GM23338 (cell line): Measurements from ENCODE around the gene UBE2Z. TPM values are rescaled to one million over a fixed set of nuclear protein-coding genes. Genes with fewer than 3 reads are reported as not detected.

Experiments
- ATAC-seq: fragments of 200-7000 bp; cut with Tn5 transposase; 3 replicates; pipeline ENCODE4 v1.9.1; 2020
- DNase-seq: peaks from one replicate; pipeline ENCODE4 v3.0.0-alpha.2; 2015; ENCODE audit warnings: low spot score
- H2AFZ ChIP-seq: fragments of 200-600 bp; sonication (generic); 2 replicates; pipeline ENCODE4 v1.8.0; 2016; ENCODE audit warnings: antibody characterized with exemption, mild to moderate bottlenecking, moderate library complexity
- H3F3A ChIP-seq: fragments of 200-600 bp; sonication (generic); replicated peaks from 2 replicates; pipeline ENCODE4 v1.8.0; 2017; ENCODE audit warnings: antibody characterized with exemption, mixed run types, low read depth
- H3K27ac ChIP-seq: fragments of 200-600 bp; sonication (generic); 2 replicates; pipeline ENCODE4 v1.6.1; 2016; ENCODE audit warnings: low read depth
- H3K27me3 ChIP-seq: fragments of 200-600 bp; sonication (generic); 2 replicates; pipeline ENCODE4 v1.8.0; 2016; ENCODE audit warnings: mild to moderate bottlenecking, mixed run types, moderate library complexity; ENCODE audit not compliant: insufficient read depth
- H3K36me3 ChIP-seq: fragments of 200-600 bp; sonication (generic); 2 replicates; pipeline ENCODE4 v1.8.0; 2016; ENCODE audit warnings: mild to moderate bottlenecking; ENCODE audit not compliant: insufficient read depth
- H3K4me1 ChIP-seq: fragments of 200-600 bp; sonication (generic); 2 replicates; pipeline ENCODE4 v1.8.0; 2016; ENCODE audit warnings: mild to moderate bottlenecking, moderate library complexity; ENCODE audit not compliant: insufficient read depth
- H3K4me2 ChIP-seq: fragments of 200-600 bp; sonication (generic); 2 replicates; pipeline ENCODE4 v1.7.1; 2017; ENCODE audit warnings: mixed run types
- H3K4me3 ChIP-seq: fragments of 200-600 bp; sonication (generic); 2 replicates; pipeline ENCODE4 v1.6.1; 2016; ENCODE audit warnings: mixed run types
- H3K79me2 ChIP-seq: fragments of 200-600 bp; sonication (generic); replicated peaks from 2 replicates; pipeline ENCODE4 v1.8.0; 2017; ENCODE audit warnings: mild to moderate bottlenecking; ENCODE audit not compliant: insufficient read depth
- H3K9me2 ChIP-seq: fragments of 200-600 bp; sonication (generic); 2 replicates; pipeline ENCODE4 v1.8.0; 2017; ENCODE audit not compliant: insufficient read depth
- H4K20me1 ChIP-seq: fragments of 200-600 bp; sonication (generic); replicated peaks from 2 replicates; pipeline ENCODE4 v1.8.0; 2017; ENCODE audit warnings: mild to moderate bottlenecking; ENCODE audit not compliant: insufficient read depth
- H3K27ac Mint-ChIP-seq: 2 replicates; pipeline ENCODE4 v1.8.0; 2020; ENCODE audit warnings: inconsistent platforms, mild to moderate bottlenecking, moderate library complexity, mixed read lengths
- H3K27me3 Mint-ChIP-seq: 3 replicates; pipeline ENCODE4 v1.8.0; 2022; ENCODE audit warnings: low read depth, mild to moderate bottlenecking, moderate library complexity, mixed read lengths, inconsistent platforms; ENCODE audit not compliant: insufficient read depth, poor library complexity
- H3K36me3 Mint-ChIP-seq: 3 replicates; pipeline ENCODE4 v1.8.0; 2021; ENCODE audit warnings: low read depth, mild to moderate bottlenecking, inconsistent platforms, moderate library complexity, mixed read lengths
- H3K4me1 Mint-ChIP-seq: 3 replicates; pipeline ENCODE4 v1.8.0; 2020; ENCODE audit warnings: mild to moderate bottlenecking, inconsistent platforms, mixed read lengths
- H3K4me3 Mint-ChIP-seq: 3 replicates; pipeline ENCODE4 v1.8.0; 2021; ENCODE audit warnings: moderate library complexity, mild to moderate bottlenecking, inconsistent platforms, mixed read lengths
- H3K9me3 Mint-ChIP-seq: 3 replicates; pipeline ENCODE4 v1.8.0; 2020; ENCODE audit warnings: moderate library complexity, mild to moderate bottlenecking, inconsistent platforms, mixed read lengths
- CTCF ChIP-seq, 2 experiments: fragments of 200-600 bp in 1 of 2; sonication (generic) in 1 of 2; conservative IDR thresholded peaks; 2 replicates each; pipeline versions ENCODE4 v1.5.1 to v1.6.1; 2016 to 2017; ENCODE audit warnings: antibody characterized with exemption in 2 of 2, low read depth in 2 of 2, mild to moderate bottlenecking in 2 of 2, moderate library complexity in 1 of 2
- JUNB ChIP-seq: IDR thresholded peaks from one replicate; pipeline ENCODE4 v1.6.1; 2016; ENCODE audit warnings: antibody characterized with exemption; ENCODE audit not compliant: unreplicated experiment
- POLR2AphosphoS5 ChIP-seq: IDR thresholded peaks from 2 replicates; pipeline ENCODE4 v1.6.1; 2016; ENCODE audit warnings: antibody characterized with exemption, low read depth
- ZNF114 ChIP-seq: fragments of 250-450 bp; sonication (Bioruptor Pico); IDR thresholded peaks from 2 replicates; pipeline ENCODE4 v1.5.0; 2020; ENCODE audit warnings: mild to moderate bottlenecking, moderate library complexity
- polyA plus RNA-seq: library from polyadenylated mRNA; unstranded; fragments of >200 nt; fragmentation: Nextera tagmentation; extraction: Ambion mirVana; gene quantifications from 2 replicates; pipeline ENCODE4 v1.2.1, GENCODE V29; 2016
- total RNA-seq: library from RNA; depleted of rRNA; stranded (reverse); fragments of >200 nt; shearing (Covaris generic); gene quantifications from 2 replicates; pipeline ENCODE4 v1.2.3, GENCODE V29; 2014
- TF ChIP-seq, protein P1 (sequence below): IDR thresholded peaks from one replicate; pipeline ENCODE4 v1.6.1; 2018; ENCODE audit warnings: antibody characterized with exemption; ENCODE audit not compliant: unreplicated experiment

The UBE2Z gene
- total and polyA plus RNA-seq, 2 experiments from 2014 or later, result 34.1 to 78.5 TPM

- Mint-ChIP-seq H3K4me3 (no peak overlapping the region), H3K36me3 (no peaks in the 10 kb centered on the region; the same call in 2 of the 3 replicates), H3K4me1 (no peaks in the 10 kb centered on the region; the same call in 2 of the 3 replicates), H3K9me3 (no peaks in the 10 kb centered on the region), H3K27me3 (peaks cover 3% of the 10 kb centered on the region), H3K27ac (no peak overlapping the region)
- H3K79me2 ChIP-seq, result no peaks in the 10 kb centered on the region
- no peaks in the 10 kb centered on the region for H3K27me3 ChIP-seq
- H4K20me1 ChIP-seq, result no peaks in the 10 kb centered on the region
- no peak overlapping the region for H3K4me3 ChIP-seq
- peak; percentile 53 for DNase-seq
- H2AFZ ChIP-seq, result no peak overlapping the region
- no peaks in the 10 kb centered on the region for H3F3A ChIP-seq
- no peak overlapping the region for H3K27ac ChIP-seq
- no peaks in the 10 kb centered on the region for H3K9me2 ChIP-seq
- ATAC-seq, result peak; percentile 44; the same call in 2 of the 3 replicates
- no peaks in the 10 kb centered on the region for H3K36me3 ChIP-seq
- no peak overlapping the region for H3K4me2 ChIP-seq
- H3K4me1 ChIP-seq, result no peaks in the 10 kb centered on the region
- TF ChIP-seq JUNB (no peak), POLR2AphosphoS5 (no peak), CTCF (conservative IDR thresholded peaks at IDR 0.05; ENCODE audit: low read depth in 2 of 2) (peak in 1 of 2 experiments; percentile 48; a peak in 2 of 4 replicates), ZNF114 (no peak)
These were observed 48.2 kb upstream of the UBE2Z start for GRCh38 chr17:48860034-48860433.

GRCh38 chr17:48860456-48860855, 47.8 kb upstream of the UBE2Z start:
- Histone ChIP-seq H3K4me2 (no peak overlapping the region), H3K27ac (no peak overlapping the region), H2AFZ (no peak overlapping the region), H3F3A (no peaks in the 10 kb centered on the region), H3K9me2 (no peaks in the 10 kb centered on the region), H3K4me1 (no peaks in the 10 kb centered on the region), H4K20me1 (no peaks in the 10 kb centered on the region), H3K36me3 (no peaks in the 10 kb centered on the region), H3K27me3 (no peaks in the 10 kb centered on the region), H3K79me2 (no peaks in the 10 kb centered on the region), H3K4me3 (no peak overlapping the region)
- no peaks in the 10 kb centered on the region for H3K9me3 Mint-ChIP-seq
- no peak overlapping the region for H3K4me3 Mint-ChIP-seq
- H3K4me1 Mint-ChIP-seq, result no peaks in the 10 kb centered on the region
- TF ChIP-seq, protein P1, sequence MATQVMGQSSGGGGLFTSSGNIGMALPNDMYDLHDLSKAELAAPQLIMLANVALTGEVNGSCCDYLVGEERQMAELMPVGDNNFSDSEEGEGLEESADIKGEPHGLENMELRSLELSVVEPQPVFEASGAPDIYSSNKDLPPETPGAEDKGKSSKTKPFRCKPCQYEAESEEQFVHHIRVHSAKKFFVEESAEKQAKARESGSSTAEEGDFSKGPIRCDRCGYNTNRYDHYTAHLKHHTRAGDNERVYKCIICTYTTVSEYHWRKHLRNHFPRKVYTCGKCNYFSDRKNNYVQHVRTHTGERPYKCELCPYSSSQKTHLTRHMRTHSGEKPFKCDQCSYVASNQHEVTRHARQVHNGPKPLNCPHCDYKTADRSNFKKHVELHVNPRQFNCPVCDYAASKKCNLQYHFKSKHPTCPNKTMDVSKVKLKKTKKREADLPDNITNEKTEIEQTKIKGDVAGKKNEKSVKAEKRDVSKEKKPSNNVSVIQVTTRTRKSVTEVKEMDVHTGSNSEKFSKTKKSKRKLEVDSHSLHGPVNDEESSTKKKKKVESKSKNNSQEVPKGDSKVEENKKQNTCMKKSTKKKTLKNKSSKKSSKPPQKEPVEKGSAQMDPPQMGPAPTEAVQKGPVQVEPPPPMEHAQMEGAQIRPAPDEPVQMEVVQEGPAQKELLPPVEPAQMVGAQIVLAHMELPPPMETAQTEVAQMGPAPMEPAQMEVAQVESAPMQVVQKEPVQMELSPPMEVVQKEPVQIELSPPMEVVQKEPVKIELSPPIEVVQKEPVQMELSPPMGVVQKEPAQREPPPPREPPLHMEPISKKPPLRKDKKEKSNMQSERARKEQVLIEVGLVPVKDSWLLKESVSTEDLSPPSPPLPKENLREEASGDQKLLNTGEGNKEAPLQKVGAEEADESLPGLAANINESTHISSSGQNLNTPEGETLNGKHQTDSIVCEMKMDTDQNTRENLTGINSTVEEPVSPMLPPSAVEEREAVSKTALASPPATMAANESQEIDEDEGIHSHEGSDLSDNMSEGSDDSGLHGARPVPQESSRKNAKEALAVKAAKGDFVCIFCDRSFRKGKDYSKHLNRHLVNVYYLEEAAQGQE, result no peak
- DNase-seq (no peak), ATAC-seq (no peak)
- no peak overlapping the region for H3K27ac Mint-ChIP-seq
- H3K27me3 Mint-ChIP-seq, result peaks cover under 1% of the 10 kb centered on the region
- H3K36me3 Mint-ChIP-seq, result no peaks in the 10 kb centered on the region; the same call in 2 of the 3 replicates
